Measurements from ENCODE around the gene SCNN1B.

The SCNN1B gene

DNA sequence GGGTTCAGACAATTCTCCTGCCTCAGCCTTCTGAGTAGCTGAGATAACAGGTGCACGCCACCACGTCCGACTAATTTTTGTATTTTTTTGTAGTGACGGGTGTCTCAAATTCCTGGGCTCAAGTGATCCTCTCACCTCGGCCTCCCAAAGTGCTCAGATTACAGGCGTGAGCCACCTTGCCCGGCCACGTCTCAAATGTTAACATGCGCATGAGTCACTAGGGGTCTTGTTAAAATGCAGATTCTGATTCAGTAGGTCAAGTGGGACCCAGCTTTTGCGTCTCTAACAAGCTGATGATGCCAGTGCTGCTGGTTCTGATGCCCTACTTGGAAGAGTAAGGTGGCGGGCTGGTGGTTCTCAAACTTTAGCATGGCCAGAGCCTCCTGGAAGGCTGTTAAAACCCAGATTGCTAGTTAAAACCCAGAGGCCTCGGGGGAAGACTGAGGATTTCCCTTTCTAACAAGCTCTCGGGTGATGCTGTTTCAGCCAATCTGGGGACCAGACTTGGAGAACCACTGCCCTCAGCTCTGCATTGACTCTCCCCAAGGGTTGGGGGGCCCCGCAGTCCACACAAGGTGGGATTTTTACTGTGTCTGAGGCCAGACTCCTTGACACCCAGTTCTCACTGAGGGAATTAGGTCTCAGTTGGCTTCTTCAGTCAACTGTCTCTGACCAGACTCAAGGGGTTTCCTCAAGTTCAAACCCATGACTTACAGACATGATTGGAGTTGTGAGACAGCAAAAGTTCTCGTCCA is 17.9 kb downstream of the SCNN1B start:
- no peak for FAIRE-seq
- DNase-seq (ENCODE audit: low spot score): no peak

DNA sequence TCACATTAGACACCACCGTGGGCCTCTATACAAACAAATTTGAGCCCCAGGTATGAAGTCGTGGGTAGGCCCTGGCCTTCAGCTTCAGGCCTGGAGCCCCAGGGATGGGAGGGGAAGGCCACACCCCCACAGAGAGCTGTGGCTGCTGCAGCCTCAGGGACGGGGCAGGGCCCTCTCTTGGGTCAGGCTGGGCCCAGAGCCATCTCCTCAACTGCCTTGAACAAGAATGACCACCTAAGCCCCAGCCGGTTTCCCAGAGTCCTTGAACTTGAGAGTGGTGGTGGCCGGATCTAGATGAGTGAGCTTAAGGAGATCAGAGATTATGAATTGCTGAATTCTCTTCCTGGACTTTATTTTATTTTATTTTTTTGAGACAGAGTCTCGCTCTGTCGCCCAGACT is 18.6 kb downstream of the SCNN1B start:
- DNase-seq (ENCODE audit: low spot score) (no peak), FAIRE-seq (no peak)

DNA sequence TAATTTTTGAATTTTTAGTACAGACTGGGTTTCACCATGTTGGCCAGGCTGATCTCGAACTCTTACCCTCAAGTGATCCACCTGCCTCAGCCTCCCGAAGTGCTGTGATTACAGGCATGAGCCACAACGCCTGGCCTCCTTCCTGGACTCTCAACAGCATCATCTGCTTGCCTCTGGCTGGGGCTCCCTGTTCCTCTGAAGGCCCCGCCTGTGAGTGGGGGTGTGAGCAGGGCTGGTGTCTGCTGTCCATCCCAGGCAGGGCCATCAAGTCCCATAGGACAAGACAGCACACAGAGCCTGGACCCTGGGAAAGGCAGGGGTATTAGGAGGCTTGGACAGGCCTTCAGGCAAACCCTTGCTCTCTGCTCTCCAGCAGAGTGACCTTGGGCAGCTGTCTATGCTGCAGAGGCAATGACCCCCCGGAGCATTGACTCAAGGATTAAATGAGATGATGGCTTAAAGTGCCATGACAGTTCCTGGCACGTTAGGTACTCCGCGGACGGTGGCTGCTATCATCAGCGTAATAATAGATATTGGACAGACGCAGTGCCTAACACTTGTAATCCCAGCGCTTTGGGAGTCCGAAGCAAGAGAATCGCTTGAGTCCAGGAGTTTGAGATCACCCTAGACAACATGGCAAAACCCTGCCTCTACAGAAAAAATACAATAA is 19.2 kb downstream of the SCNN1B start:
- no peak for FAIRE-seq
- DNase-seq (ENCODE audit: low spot score): no peak

DNA sequence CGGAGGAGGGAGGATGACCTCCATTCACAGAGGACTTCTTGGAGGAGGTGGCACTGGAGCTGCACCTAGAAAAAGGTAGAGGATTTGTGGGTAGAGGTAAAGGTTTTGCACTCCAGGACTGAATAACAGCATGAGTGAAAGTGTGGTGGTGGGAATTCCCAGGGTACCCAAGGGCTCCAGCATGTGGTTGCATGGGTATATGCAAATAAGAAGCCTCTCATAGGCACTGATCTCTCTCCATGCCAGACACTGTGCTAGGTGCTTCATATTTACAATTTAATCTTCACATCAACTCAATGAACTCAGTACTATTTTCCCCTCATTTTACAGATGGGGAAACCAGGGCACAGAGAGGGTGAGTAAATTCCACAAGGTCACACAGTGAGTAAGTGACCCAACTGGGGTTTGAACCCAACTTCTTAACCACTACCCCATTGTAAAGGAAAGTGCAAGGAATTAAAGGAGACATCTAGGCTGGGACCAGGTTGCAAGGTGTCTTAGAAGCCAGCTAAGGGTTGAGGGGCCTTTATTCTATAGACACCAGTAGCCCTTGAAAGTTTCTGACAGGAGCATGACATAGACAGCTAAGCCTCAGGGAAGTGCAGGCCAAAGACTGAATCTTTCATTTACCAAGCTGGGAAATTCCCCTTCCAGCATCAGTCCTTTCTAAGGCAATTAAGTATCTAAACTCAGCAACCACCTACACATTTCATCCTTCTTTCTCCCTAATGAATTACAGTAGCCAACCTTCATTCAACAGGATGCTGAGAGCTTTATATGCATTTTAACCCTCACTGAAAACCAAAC is 21.3 kb downstream of the SCNN1B start:
- DNase-seq (ENCODE audit: low spot score) (no peak), FAIRE-seq (no peak)

DNA sequence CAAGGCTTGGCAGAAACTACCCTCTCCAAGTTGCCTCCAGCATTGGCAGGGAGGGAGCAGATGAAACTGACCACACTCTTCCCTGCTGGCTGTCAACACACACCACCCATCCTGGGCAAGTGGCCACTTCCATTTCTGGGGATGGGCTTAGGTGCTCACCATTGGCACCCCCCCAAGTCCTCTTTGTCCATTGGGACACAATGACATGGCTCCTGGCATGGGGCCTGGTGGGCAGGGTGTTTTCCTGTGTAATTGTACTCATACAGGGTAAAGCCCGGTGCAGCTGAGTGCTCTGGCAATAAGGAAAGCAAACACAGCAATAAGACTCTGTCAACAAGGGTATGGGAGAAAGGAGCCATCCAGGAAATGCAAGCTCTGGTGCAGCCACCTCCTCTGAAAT is 22.6 kb downstream of the SCNN1B start:
- DNase-seq (ENCODE audit: low spot score): no peak
- FAIRE-seq: no peak

DNA sequence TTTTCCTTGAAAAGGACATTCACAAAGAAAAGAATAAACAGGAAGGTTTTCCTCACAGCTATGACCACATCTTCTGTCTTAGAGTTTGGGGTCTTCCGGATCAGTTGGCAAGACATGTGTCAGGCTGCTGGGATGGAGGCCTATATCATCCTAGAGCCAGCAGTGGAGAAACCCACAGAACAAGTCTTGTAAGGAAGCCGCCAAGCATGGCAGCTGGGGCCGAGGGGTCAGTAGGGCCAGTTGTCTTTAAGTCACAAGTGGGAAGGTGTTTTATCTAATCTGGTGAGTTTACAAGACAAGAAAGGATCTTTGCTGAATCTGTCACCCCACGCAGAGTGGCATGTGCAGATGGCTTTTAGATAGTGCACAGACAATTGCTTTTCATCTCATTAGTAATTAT is 25.7 kb downstream of the SCNN1B start:
- no peak for FAIRE-seq
- DNase-seq (ENCODE audit: low spot score): no peak

- DNase-seq (ENCODE audit: low spot score): no peak
- no peak for FAIRE-seq
Measured at GRCh38 chr16:23330161-23330560, 28.1 kb downstream of the SCNN1B start.

- DNase-seq (ENCODE audit: low spot score) (no peak), FAIRE-seq (no peak)
Measured at GRCh38 chr16:23330583-23331249, 28.6 kb downstream of the SCNN1B start.

GRCh38 chr16:23333034-23333579 is 31.0 kb downstream of the SCNN1B start:
- FAIRE-seq (no peak), DNase-seq (ENCODE audit: low spot score) (no peak)

DNA sequence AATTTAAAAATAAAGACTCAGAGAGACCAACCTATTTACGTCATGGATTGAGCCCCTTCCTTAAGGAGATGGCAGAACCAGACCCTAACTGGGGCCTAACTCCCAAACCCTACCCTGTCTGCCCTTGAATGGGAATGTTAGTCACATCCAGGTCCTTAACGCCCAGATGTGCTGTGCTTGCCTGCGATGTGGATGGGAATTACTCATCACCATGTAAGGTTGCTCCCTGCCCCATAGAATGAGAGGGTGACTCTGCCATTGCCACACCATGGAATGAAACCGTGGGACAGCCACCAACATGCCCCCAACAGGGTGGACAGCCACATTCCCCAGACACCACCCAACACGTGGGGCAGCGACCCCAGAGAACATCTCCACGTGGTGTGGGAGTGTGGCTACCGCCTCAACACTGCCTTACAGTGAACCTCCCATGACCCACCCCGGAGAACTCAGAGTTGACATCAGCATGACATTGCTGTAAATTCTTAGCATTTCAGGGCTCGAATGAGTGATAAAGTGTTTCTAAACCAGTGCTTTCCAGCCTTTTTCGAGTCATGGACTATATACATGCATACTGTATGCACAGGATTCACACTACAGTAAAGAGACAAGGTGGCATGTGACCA is 31.8 kb downstream of the SCNN1B start:
- no peak for FAIRE-seq
- DNase-seq (ENCODE audit: low spot score): no peak

- FAIRE-seq (no peak), DNase-seq (ENCODE audit: low spot score) (no peak)
Measured at GRCh38 chr16:23334457-23334853, 32.4 kb downstream of the SCNN1B start.

- FAIRE-seq (no peak), DNase-seq (ENCODE audit: low spot score) (no peak)
Measured at GRCh38 chr16:23334950-23335349, 32.8 kb downstream of the SCNN1B start.

DNA sequence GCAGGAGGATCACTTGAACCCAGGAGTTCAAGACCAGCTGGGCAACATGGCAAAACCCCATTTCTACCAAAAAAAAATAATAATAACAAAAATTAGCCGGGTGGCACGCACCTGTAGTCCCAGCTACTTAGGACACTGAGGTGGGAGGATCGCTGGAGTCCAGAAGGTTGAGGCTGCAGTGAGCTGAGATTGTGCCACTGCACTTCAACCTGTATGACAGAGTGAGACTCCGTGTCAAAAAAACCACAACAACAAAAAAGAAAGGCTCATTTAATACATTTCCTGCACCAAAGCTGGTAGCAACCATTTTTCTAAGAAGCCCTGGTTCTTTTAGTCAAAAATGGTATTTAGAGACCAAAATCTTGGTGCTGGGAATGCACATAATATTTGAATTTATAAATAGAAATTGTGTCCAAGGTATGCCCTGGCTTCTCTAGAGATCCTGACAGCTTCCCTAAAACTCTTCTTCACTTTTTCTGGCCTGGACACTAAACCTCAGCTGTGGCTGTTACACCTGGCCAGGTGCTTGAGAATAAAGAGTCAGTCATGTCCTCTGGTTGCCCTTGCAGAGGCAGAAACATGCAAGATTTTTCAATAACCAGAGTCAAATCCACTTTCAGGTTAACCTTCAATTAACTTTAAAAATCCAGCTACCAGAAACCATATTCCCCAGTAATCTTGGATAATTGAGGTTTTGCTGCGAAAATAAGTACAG is 35.9 kb downstream of the SCNN1B start:
- no peak for DNase-seq (ENCODE audit: low spot score)

DNA sequence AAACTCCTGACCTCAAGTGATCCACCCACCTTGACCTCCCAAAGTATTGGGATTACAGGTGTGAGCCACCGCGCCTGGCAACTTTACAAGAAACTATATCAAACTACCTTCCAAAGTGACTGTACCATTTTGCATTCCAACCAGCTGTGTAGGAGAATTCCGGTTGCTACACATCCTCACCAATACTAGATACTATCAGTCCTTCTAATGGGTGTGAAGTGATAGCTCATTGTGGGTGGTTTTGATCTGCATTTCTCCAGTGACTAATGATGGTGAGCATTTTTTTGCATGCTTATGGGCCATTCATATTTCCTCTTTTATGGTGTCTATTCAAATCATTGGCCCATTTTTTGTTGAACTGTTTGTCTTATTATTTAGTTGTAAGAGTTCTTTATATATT is 37.7 kb downstream of the SCNN1B start:
- no peak for FAIRE-seq
- no peak for DNase-seq (ENCODE audit: low spot score)

More for the DNA sequence above, 35.9 kb downstream of the SCNN1B start:
- FAIRE-seq: no peak

DNA sequence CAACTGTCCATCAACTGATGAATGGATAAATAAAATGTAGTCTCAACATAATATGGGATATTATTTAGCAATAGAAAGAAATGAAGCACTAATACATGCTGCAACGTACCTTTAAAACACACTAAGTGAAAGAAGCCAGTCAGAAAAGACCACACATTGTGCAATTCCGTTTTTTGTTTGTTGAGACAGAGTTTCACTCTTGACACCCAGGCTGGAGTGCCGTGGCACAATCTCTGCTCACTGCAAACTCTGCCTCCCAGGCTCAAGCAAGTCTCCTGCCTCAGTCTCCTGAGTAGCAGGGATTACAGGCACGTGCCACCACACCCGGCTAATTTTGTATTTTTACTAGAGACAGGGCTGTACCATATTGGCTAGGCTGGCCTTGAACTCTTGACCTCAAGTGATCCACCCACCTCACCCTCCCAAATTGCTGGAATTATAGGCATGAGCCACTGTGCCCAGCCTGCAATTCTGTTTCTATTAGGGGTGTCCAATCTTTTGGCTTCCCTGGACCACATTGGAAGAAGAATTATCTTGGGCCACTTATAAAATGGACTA is 40.1 kb downstream of the SCNN1B start:
- DNase-seq (ENCODE audit: low spot score) (no peak), FAIRE-seq (no peak)

GRCh38 chr16:23343643-23344612 is 41.8 kb downstream of the SCNN1B start:
- FAIRE-seq: no peak
- DNase-seq (ENCODE audit: low spot score): no peak

GRCh38 chr16:23345237-23345636 is 43.1 kb downstream of the SCNN1B start:
- FAIRE-seq (no peak), DNase-seq (ENCODE audit: low spot score) (no peak)

DNA sequence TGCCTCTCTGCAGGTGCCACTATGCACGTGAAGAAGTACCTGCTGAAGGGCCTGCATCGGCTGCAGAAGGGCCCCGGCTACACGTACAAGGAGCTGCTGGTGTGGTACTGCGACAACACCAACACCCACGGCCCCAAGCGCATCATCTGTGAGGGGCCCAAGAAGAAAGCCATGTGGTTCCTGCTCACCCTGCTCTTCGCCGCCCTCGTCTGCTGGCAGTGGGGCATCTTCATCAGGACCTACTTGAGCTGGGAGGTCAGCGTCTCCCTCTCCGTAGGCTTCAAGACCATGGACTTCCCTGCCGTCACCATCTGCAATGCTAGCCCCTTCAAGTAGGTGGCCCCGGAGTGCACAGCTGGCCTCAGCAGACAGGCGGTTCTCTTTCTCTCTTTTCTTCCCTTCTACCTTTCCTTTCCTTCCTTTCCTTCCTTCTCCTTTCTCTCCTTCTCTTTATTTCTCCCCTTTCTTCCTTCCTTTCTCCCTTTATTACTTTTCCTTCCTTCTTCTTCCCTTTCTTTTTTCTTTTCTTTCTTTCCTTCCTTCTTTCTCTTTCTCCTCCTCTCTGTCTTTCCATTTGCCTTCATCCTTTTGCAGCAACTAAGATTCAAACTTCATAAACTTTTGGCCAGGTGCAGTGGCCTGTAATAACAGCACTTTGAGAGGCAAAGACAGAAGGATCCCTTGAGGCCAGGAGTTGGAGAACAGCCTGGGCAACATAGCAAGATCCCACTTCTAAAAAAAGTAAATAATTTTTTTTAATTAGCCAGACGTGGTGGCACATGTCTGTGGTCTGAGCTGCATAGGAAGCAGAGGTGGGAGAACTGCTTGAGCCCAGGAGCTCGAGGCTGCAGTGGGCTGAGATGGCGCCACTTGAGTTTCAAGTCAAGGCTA is 46.7 kb downstream of the SCNN1B start:
- DNase-seq (ENCODE audit: low spot score) (no peak), FAIRE-seq (no peak)
